ENCODE results near the gene FAM200B.

DNA sequence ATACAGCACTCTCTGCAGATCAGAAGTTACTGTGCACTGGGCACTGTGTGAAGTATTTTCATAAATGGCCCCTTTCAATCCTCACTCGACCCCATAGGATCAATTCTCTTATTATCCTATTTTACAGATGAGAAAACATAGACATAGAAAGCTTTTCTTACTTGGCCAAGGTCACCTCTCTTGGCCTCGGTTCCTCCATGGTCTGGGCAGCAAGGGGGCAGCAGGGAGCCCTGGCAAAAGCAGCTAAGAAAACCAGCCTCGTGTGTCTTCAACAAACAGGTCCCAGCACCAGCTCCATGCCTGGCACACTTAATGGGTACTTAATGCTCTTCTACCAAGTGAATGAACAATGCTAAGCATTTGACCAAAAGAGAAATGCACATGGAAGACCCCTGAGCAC, 55.6 kb downstream of the FAM200B start:
- TF ChIP-seq POLR2A (IDR thresholded peaks at IDR 0.05), result no peak
- TF ChIP-seq, protein P1, sequence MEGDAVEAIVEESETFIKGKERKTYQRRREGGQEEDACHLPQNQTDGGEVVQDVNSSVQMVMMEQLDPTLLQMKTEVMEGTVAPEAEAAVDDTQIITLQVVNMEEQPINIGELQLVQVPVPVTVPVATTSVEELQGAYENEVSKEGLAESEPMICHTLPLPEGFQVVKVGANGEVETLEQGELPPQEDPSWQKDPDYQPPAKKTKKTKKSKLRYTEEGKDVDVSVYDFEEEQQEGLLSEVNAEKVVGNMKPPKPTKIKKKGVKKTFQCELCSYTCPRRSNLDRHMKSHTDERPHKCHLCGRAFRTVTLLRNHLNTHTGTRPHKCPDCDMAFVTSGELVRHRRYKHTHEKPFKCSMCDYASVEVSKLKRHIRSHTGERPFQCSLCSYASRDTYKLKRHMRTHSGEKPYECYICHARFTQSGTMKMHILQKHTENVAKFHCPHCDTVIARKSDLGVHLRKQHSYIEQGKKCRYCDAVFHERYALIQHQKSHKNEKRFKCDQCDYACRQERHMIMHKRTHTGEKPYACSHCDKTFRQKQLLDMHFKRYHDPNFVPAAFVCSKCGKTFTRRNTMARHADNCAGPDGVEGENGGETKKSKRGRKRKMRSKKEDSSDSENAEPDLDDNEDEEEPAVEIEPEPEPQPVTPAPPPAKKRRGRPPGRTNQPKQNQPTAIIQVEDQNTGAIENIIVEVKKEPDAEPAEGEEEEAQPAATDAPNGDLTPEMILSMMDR (IDR thresholded peaks at IDR 0.05), result no peak
